Thoracic aorta (tissue), 2 donors: ENCODE data around the gene PRIM1. TPM values are rescaled to one million over a fixed set of nuclear protein-coding genes. Genes with fewer than 3 reads are reported as not detected.

Experiments used
- ATAC-seq: fragments of 150-250 bp; one replicate; pipeline ENCODE4 v1.8.0; 2017; ENCODE audit warnings: low read depth; ENCODE audit not compliant: insufficient number of reproducible peaks, low FRiP score
- DNase-seq: peaks from one replicate; pipeline ENCODE4 v3.0.0-alpha.2; 2020; ENCODE audit warnings: low spot score
- H3K27ac ChIP-seq, 2 donors: fragments of 200-600 bp; sonication (generic); 1 replicate in 1 of 2; 2 replicates in 1 of 2; pipeline ENCODE4 v1.5.1; 2016; ENCODE audit warnings: mild to moderate bottlenecking in 2 of 2, moderate library complexity in 2 of 2
- H3K27me3 ChIP-seq: fragments of 200-600 bp; sonication (generic); replicated peaks from 2 replicates; pipeline ENCODE4 v1.6.0; 2016; ENCODE audit warnings: mild to moderate bottlenecking; ENCODE audit not compliant: insufficient read depth
- H3K36me3 ChIP-seq: fragments of 200-600 bp; sonication (generic); one replicate; pipeline ENCODE4 v1.5.1; 2016
- H3K4me1 ChIP-seq, 2 donors: fragments of 200-600 bp; sonication (generic); 1 replicate in 1 of 2; 2 replicates in 1 of 2; pipeline versions ENCODE4 v1.5.1 to v1.6.0; 2016; ENCODE audit warnings: low read depth in 2 of 2, mild to moderate bottlenecking in 1 of 2; ENCODE audit not compliant: control insufficient read depth in 1 of 2
- H3K4me3 ChIP-seq: fragments of 200-600 bp; sonication (generic); 2 replicates; pipeline ENCODE4 v1.5.1; 2016; ENCODE audit warnings: mild to moderate bottlenecking
- H3K9me3 ChIP-seq: fragments of 200-600 bp; sonication (generic); 2 replicates; pipeline ENCODE4 v1.5.1; 2016
- CTCF ChIP-seq: fragments of 200-600 bp; sonication (generic); IDR thresholded peaks from one replicate; pipeline ENCODE4 v1.5.1; 2019; ENCODE audit warnings: antibody characterized with exemption
- total RNA-seq, 2 donors: library from RNA; depleted of rRNA; stranded (reverse); fragments of >200 nt; gene quantifications; one replicate each; pipeline versions ENCODE4 v1.1.0 to v1.2.3, GENCODE V29; 2016

The PRIM1 gene
- total RNA-seq, 2 donors from 2014 or later: 2.3 to 4.0 TPM

- TF ChIP-seq CTCF: no peak
- no peak overlapping the region for H3K27ac ChIP-seq
- ATAC-seq (no peak), DNase-seq (no peak)
- H3K4me1 ChIP-seq: no peaks in the 10 kb centered on the region
- H3K9me3 ChIP-seq: no peaks in the 10 kb centered on the region
- H3K27me3 ChIP-seq: no peaks in the 10 kb centered on the region
- no peak overlapping the region for H3K4me3 ChIP-seq
- H3K36me3 ChIP-seq: no peaks in the 10 kb centered on the region
Measured at GRCh38 chr12:56768424-56768823, 16.3 kb upstream of the PRIM1 start.

GRCh38 chr12:56766535-56766934 is 14.4 kb upstream of the PRIM1 start:
- no peak for DNase-seq
- no peak overlapping the region for H3K27ac ChIP-seq
- no peak for ATAC-seq

GRCh38 chr12:56763753-56764657 is 11.9 kb upstream of the PRIM1 start:
- H3K9me3 ChIP-seq: no peaks in the 10 kb centered on the region
- TF ChIP-seq CTCF: no peak
- no peak overlapping the region for H3K27ac ChIP-seq
- no peak for DNase-seq
- no peaks in the 10 kb centered on the region for H3K4me1 ChIP-seq
- no peaks in the 10 kb centered on the region for H3K27me3 ChIP-seq
- H3K36me3 ChIP-seq: no peaks in the 10 kb centered on the region
- no peak overlapping the region for H3K4me3 ChIP-seq
- ATAC-seq: no peak

More at GRCh38 chr12:56766535-56766934, 14.4 kb upstream of the PRIM1 start:
- no peaks in the 10 kb centered on the region for H3K27me3 ChIP-seq
- H3K36me3 ChIP-seq: no peaks in the 10 kb centered on the region
- H3K4me1 ChIP-seq: no peaks in the 10 kb centered on the region
- H3K9me3 ChIP-seq: no peaks in the 10 kb centered on the region
- H3K4me3 ChIP-seq: no peak overlapping the region
- no peak for TF ChIP-seq CTCF

DNA sequence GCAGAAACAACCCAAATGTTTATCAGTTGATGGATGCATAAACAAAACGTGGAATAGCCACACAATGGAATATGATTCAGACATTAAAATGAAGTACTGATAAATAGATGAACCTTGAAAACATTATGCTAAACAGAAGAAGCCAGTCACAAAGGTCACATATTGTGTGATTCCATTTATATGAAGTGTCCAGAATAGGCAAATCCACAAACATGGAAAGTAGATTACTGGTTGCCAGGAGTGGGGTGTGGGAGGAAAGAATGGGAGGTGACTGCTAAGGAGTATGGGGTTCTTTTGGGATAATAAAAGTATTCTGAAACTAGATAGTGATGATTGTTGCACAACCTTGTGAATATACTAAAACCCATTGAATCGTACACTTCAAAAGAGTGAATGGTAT is 9.7 kb upstream of the PRIM1 start:
- no peak overlapping the region for H3K4me3 ChIP-seq
- H3K27ac ChIP-seq: no peak overlapping the region
- DNase-seq: no peak
- H3K36me3 ChIP-seq: no peaks in the 10 kb centered on the region
- H3K9me3 ChIP-seq: no peaks in the 10 kb centered on the region
- no peak for ATAC-seq
- no peaks in the 10 kb centered on the region for H3K27me3 ChIP-seq
- no peak for TF ChIP-seq CTCF
- H3K4me1 ChIP-seq: no peaks in the 10 kb centered on the region

GRCh38 chr12:56760460-56760859 is 8.3 kb upstream of the PRIM1 start:
- ATAC-seq (no peak), DNase-seq (no peak)
- no peaks in the 10 kb centered on the region for H3K9me3 ChIP-seq
- no peak for TF ChIP-seq CTCF
- no peaks in the 10 kb centered on the region for H3K27me3 ChIP-seq
- no peak overlapping the region for H3K4me3 ChIP-seq
- no peak overlapping the region for H3K27ac ChIP-seq
- no peaks in the 10 kb centered on the region for H3K36me3 ChIP-seq
- H3K4me1 ChIP-seq: no peaks in the 10 kb centered on the region
